ENCODE results near the gene SYNC. TPM values are rescaled to one million over a fixed set of nuclear protein-coding genes. Genes with fewer than 3 reads are reported as not detected.
"Not testable (repeated sequence)": the region's sequence is repeated elsewhere in the genome, so short reads cannot be mapped to it uniquely, and the experiment has no call there.

SYNC gene
- polyA plus RNA-seq, 4 donors = 1.6 to 2.1 (median 1.7) TPM

DNA sequence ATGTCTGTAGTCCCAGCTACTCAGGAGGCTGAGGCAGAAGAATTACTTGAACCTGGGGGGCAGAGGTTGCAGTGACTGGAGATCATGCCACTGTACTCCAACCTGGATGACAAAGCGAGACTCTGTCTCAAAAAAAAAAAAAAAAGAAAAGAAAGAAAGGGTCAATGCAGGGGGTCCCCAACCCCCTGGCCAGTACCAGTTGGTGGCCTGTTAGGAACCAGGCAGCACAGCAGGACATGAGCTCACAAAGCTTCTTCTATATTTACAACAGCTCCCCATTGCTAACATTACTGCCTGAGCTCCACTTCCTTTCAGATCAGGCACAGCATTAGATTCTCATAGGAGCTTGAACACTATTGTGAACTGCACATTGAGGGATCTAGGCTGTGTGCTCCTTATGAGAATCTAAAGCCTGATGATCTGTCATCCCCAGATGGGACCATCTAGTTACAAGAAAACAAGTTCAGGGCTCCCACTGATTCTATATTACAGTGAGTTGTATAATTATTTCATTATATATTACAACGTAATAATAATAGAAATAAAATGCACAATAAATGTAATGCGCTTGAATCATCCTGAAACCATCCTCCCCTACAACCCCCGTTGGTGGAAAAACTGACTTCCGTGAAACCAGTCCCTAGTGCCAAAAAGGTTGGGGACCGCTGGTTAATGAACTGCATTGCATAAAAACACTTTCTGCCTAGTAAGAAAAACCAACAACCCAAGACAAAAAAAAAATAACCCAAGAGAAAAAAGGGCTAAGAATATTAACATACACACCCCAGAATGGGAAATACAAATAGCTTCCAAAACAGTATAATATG is 55.0 kb downstream of the SYNC start:
- DNase-seq (ENCODE audit: low read depth in 4 of 4, low spot score in 3 of 4) = no peak

DNA sequence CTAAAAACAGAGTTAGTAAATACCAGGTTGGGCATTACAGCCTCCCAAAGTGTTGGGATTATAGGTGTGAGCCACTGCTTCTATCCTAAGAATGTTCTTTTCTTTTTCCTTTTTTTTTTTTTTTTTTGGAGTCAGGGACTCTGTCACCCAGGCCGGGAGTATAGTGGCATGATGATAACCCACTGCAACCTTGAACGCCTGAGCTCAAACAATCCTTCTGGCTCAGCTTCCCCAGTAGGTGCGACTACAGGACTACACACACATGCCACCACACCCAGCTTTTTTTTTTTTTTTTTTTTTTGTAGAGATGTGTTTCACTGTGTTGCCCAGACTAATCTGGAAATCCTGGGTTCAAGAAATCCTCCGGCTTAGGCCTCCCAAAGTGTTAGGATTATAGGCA is 58.1 kb downstream of the SYNC start:
- no peak for DNase-seq (ENCODE audit: low read depth in 4 of 4, low spot score in 3 of 4)

DNA sequence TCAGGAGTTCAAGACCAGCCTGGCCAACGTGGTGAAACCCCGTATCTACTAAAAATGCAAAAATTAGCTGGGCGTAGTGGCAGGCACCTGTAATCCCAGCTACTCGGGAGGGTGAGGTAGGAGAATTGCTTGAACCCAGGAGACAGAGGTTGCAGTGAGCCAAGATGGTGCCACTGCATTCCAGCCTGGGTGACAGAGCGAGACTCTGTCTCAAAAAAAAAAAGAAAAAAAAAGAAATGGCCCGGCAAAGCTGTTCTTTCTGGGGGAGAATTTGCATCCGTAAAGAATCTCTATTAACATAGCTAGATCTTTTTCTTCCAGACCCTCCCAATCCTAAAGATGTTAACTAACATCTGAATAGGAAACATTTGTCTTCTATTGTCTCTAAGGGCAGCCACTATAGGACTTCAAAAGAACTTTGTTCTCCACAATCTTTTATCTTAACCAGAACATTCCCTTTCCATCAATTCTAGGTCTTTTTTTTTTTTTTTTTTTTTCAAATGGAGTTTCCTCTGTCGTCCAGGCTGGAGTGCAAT is 60.2 kb downstream of the SYNC start:
- not testable (repeated sequence) for DNase-seq (ENCODE audit: low read depth in 4 of 4, low spot score in 3 of 4)

DNA sequence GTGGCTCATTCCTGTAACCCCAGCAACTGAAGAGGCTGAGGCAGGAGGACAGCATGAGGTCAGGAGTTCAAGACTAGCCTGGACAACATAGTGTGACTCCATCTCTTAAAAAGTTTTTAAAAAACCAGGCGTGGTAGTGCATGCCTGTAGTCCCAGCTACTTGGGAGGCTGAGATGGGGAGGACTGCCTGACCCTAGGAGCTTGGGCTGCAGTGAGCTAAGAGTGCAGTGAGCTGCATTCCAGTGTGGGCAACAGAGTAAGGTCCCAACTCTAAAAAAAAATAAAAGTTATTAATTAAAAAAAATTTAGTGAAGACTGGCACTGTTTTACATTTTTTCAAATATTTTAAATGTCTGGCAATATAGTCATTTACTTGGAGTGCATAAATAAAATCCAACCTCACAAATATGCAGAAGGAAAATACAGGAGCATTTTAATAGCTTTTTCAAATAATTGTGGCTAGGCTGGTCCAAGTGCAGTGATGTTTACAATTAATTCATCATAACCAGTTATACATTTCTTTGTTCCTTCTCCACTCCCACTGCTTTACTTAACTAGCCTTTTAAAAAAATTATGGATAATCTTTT is 63.0 kb downstream of the SYNC start:
- DNase-seq (ENCODE audit: low read depth in 4 of 4, low spot score in 3 of 4) = no peak

DNA sequence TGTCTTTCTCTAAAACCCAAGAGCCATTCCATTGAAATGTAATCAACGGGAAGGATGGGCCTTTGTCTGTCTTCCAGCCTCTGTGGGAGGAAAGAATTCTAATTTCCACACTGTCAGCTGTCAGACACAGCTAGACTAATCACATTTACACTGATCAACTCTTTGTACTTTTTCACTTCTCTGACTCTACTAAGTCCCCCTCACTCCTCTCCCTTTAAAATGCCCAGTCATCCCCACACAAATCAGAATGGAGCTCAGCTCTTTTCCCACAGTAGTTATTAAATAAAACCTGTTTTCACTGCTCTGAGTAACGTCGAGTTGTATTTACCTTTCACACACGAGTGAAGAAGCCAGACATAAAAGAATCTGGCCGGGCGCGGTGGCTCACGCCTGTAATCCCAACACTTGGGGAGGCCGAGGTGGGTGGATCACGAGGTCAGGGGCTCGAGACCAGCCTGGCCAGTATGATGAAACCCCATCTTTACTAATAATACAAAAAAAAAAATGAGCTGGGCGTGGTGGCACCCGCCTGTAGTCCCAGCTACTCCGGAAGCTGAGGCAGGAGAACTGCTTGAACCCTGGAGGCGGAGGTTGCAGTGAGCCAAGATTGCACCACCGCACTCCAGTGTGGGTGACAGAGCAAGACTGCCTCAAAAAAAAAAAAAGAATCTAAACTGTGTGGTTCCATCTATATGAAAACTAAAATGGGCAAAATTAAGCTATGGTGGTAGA is 65.5 kb downstream of the SYNC start:
- DNase-seq (ENCODE audit: low read depth in 4 of 4, low spot score in 3 of 4) = no peak

DNA sequence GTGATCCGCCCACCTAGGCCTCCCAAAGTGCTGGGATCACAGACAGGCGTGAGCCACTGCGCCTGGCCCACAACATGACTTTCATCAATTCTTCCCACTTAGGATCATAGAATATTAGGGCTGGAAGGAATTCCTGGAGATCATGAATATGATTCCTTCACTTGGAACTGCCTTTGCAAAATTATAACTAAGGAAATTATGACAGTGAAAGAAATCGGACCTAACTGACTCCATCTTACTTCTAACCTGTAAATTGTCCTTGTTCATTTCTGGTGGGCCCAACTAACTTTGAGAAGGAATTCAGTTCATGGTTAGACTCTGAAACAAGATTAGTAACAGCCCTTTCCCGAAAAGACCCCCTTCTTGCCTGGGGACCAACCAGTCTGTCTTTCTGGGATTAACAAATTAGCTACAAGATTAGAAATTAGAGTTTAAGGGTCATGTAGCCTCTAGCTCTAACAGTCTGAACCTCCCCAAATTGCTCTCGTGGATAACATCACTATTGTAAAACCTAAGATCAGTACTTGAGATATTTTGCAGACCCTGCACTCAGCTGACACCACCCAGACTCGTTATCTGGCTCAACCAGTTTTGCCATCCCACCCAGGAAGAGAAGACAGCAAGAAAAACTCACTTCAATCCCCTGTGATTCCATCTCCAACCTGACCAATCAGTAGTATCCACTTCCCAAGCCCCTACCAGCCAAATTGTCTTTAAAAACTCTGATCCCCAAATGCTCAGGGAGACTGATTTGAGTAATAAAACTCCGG is 66.9 kb downstream of the SYNC start:
- no peak for DNase-seq (ENCODE audit: low read depth in 4 of 4, low spot score in 3 of 4)

DNA sequence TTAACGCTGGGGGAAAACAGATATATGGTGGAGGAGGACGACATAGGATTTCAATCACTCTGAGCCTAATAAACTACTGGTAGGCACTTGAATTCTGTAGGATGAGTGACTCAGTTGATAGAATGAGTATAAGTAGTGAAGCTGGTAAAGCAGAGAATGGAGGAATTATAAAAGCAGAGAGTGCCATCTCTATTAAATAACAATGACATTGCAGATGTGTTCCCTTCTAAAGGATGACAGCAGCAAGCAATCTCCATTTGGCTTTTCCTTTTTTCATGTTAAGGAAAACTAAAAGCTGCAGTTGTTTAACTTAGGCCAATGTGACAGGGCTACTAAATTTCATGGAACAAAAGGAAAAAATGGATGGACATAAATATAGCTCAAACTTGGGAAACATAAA is 69.7 kb downstream of the SYNC start:
- DNase-seq (ENCODE audit: low read depth in 4 of 4, low spot score in 3 of 4) = no peak

DNA sequence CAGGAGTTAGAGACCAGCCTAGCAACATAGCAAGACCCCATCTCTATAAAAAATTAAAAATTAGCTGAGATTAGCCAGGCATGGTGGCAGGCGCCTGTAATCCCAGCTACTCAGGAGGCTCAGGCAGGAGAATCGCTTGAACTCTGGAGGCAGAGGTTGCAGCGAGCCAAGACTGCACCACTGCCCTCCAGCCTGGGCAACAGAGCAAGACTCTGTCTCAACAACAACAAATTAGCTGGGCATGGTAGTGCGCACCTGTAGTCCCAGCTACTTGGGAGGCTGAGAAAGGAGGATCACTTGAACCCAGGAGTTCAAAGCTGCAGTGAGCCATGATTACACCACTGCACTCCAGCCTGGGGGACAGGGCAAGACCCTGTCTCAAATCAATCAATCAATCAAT is 72.4 kb downstream of the SYNC start:
- DNase-seq (ENCODE audit: low read depth in 4 of 4, low spot score in 3 of 4) = not testable (repeated sequence)

Other genes starting within 250 kb of the SYNC start
- 1 to 10 TPM in 3 of 4 donors, under 1 TPM in 1; 0.95 to 1.5 (median 1.1) TPM for gene ZBTB8B, start 237.7 kb downstream of the SYNC start, polyA plus RNA-seq (ENCODE audit: insufficient read length in 4 of 4)
- gene ZBTB8A, start 163.3 kb downstream of the SYNC start, polyA plus RNA-seq (ENCODE audit: insufficient read length in 4 of 4) = 10 to 100 TPM; 15.5 to 20.2 (median 18.4) TPM
- 10 to 100 TPM; 28.8 to 37.8 (median 34.5) TPM for gene ZBTB8OS, start 52.2 kb downstream of the SYNC start, polyA plus RNA-seq (ENCODE audit: insufficient read length in 4 of 4)
- 100 to 1,000 TPM; 292 to 355 (median 335) TPM for gene RBBP4, start 51.6 kb downstream of the SYNC start, polyA plus RNA-seq (ENCODE audit: insufficient read length in 4 of 4)
- 10 to 100 TPM; 56.2 to 60.3 (median 59.1) TPM for gene YARS1, start 114.6 kb upstream of the SYNC start, polyA plus RNA-seq (ENCODE audit: insufficient read length in 4 of 4)
- 10 to 100 TPM; 26.3 to 38.3 (median 32.9) TPM for gene S100PBP, start 114.9 kb upstream of the SYNC start, polyA plus RNA-seq (ENCODE audit: insufficient read length in 4 of 4)
- gene FNDC5, start 168.1 kb upstream of the SYNC start, polyA plus RNA-seq (ENCODE audit: insufficient read length in 4 of 4) = 10 to 100 TPM; 45.3 to 60.8 (median 50.7) TPM
- 1 to 10 TPM in 1 of 4 donors, under 1 TPM in 3; 0.63 to 1.3 (median 0.72) TPM for gene HPCA, start 183.7 kb upstream of the SYNC start, polyA plus RNA-seq (ENCODE audit: insufficient read length in 4 of 4)
- gene TMEM54, start 198.6 kb upstream of the SYNC start, polyA plus RNA-seq (ENCODE audit: insufficient read length in 4 of 4) = 10 to 100 TPM in 2 of 4 donors, 1 to 10 TPM in 2; 7.5 to 11.6 (median 9.1) TPM

Measured in right renal pelvis (tissue), 4 donors.